RCC 7860 (cell line): Measurements from ENCODE around the gene CISH.

ENCODE experiments used
- DNase-seq: peaks from one replicate; pipeline ENCODE4 v3.0.0-alpha.2; 2015; ENCODE audit warnings: low spot score
- FAIRE-seq: peaks from 2 replicates; lab custom pipeline; 2012; peaks lifted over from hg19 to GRCh38; lab: Jason Lieb, UNC

The CISH gene

GRCh38 chr3:50600141-50600753 lies 11.3 kb downstream of the CISH start:
- FAIRE-seq: no peak

GRCh38 chr3:50599716-50600118 lies 11.9 kb downstream of the CISH start:
- no peak for FAIRE-seq
- no peak for DNase-seq

More at GRCh38 chr3:50600141-50600753, 11.3 kb downstream of the CISH start:
- DNase-seq: no peak

- FAIRE-seq (no peak), DNase-seq (no peak)
Measured at GRCh38 chr3:50599115-50599715, 12.4 kb downstream of the CISH start.

GRCh38 chr3:50594253-50594785 lies 17.3 kb downstream of the CISH start:
- DNase-seq: no peak
- FAIRE-seq: no peak

- DNase-seq (no peak), FAIRE-seq (no peak)
Measured at GRCh38 chr3:50592568-50592967, 19.0 kb downstream of the CISH start.

- no peak for FAIRE-seq
- DNase-seq: no peak
Measured at GRCh38 chr3:50591196-50591741, 20.3 kb downstream of the CISH start.

GRCh38 chr3:50588759-50589433 lies 22.7 kb downstream of the CISH start:
- no peak for FAIRE-seq
- DNase-seq: no peak

GRCh38 chr3:50587806-50588758 lies 23.5 kb downstream of the CISH start:
- DNase-seq (no peak), FAIRE-seq (no peak)

- DNase-seq: no peak
Measured at GRCh38 chr3:50587373-50587772, 24.2 kb downstream of the CISH start.

GRCh38 chr3:50586763-50587070 lies 24.9 kb downstream of the CISH start:
- DNase-seq (no peak), FAIRE-seq (no peak)

More at GRCh38 chr3:50587373-50587772, 24.2 kb downstream of the CISH start:
- no peak for FAIRE-seq

- DNase-seq (no peak), FAIRE-seq (no peak)
Measured at GRCh38 chr3:50585919-50586762, 25.4 kb downstream of the CISH start.

- DNase-seq (no peak), FAIRE-seq (no peak)
Measured at GRCh38 chr3:50584391-50584790, 27.2 kb downstream of the CISH start.

- FAIRE-seq: no peak
- no peak for DNase-seq
Measured at GRCh38 chr3:50583897-50584296, 27.7 kb downstream of the CISH start.

- no peak for FAIRE-seq
- DNase-seq: no peak
Measured at GRCh38 chr3:50582083-50582482, 29.5 kb downstream of the CISH start.

- FAIRE-seq (no peak), DNase-seq (no peak)
Measured at GRCh38 chr3:50581459-50581842, 30.1 kb downstream of the CISH start.

GRCh38 chr3:50580683-50581458 lies 30.7 kb downstream of the CISH start:
- DNase-seq: no peak
- FAIRE-seq: no peak

GRCh38 chr3:50577348-50577747 lies 34.2 kb downstream of the CISH start:
- DNase-seq: no peak
- FAIRE-seq: no peak

GRCh38 chr3:50575372-50575771 lies 36.2 kb downstream of the CISH start:
- DNase-seq (no peak), FAIRE-seq (no peak)

GRCh38 chr3:50574444-50574831 lies 37.1 kb downstream of the CISH start:
- no peak for DNase-seq
- FAIRE-seq: no peak
